Activated naive CD4-positive, alpha-beta T cell treated with Interleukin-2 at 50 U/mL for 16 hours (primary cell): Measurements from ENCODE around the gene AUTS2.

Source experiments
- DNase-seq: peaks from one replicate; pipeline ENCODE4 v3.0.0-alpha.2; 2020

The AUTS2 gene

GRCh38 chr7:70098905-70099672 lies 500.8 kb downstream of the AUTS2 start:
- no peak for DNase-seq

- DNase-seq = no peak
Measured at GRCh38 chr7:70104243-70104642, 506.0 kb downstream of the AUTS2 start.

GRCh38 chr7:70113078-70113477 lies 514.8 kb downstream of the AUTS2 start:
- DNase-seq = no peak

GRCh38 chr7:70113536-70113935 lies 515.3 kb downstream of the AUTS2 start:
- no peak for DNase-seq

GRCh38 chr7:70114806-70115205 lies 516.5 kb downstream of the AUTS2 start:
- no peak for DNase-seq

- no peak for DNase-seq
Measured at GRCh38 chr7:70116244-70116643, 518.0 kb downstream of the AUTS2 start.

- no peak for DNase-seq
Measured at GRCh38 chr7:70116867-70117266, 518.6 kb downstream of the AUTS2 start.

GRCh38 chr7:70120851-70121250 lies 522.6 kb downstream of the AUTS2 start:
- no peak for DNase-seq

- DNase-seq = no peak
Measured at GRCh38 chr7:70131817-70132216, 533.5 kb downstream of the AUTS2 start.

- DNase-seq = no peak
Measured at GRCh38 chr7:70132226-70132851, 534.1 kb downstream of the AUTS2 start.

GRCh38 chr7:70132852-70133690 lies 534.8 kb downstream of the AUTS2 start:
- DNase-seq = no peak

- no peak for DNase-seq
Measured at GRCh38 chr7:70134029-70134770, 535.9 kb downstream of the AUTS2 start.

GRCh38 chr7:70135656-70136055 lies 537.4 kb downstream of the AUTS2 start:
- no peak for DNase-seq

- DNase-seq = no peak
Measured at GRCh38 chr7:70137126-70137525, 538.9 kb downstream of the AUTS2 start.

- no peak for DNase-seq
Measured at GRCh38 chr7:70142247-70142932, 544.1 kb downstream of the AUTS2 start.

GRCh38 chr7:70143075-70144044 lies 545.1 kb downstream of the AUTS2 start:
- DNase-seq = no peak

GRCh38 chr7:70148997-70149396 lies 550.7 kb downstream of the AUTS2 start:
- no peak for DNase-seq

GRCh38 chr7:70152313-70152712 lies 554.0 kb downstream of the AUTS2 start:
- no peak for DNase-seq

GRCh38 chr7:70153933-70154332 lies 555.7 kb downstream of the AUTS2 start:
- no peak for DNase-seq

- DNase-seq = no peak
Measured at GRCh38 chr7:70154521-70155180, 556.4 kb downstream of the AUTS2 start.

- no peak for DNase-seq
Measured at GRCh38 chr7:70156057-70156456, 557.8 kb downstream of the AUTS2 start.
